PFSK-1 (cell line): Measurements from ENCODE around the gene GPR17.

Experiments
- FOXP2 ChIP-seq: optimal IDR thresholded peaks from 2 replicates; pipeline ENCODE3; 2011; ENCODE audit warnings: borderline replicate concordance, control low read depth, inconsistent platforms; ENCODE audit not compliant: insufficient read depth; ENCODE audit errors: extremely low read length, extremely low read depth
- POLR2AphosphoS5 ChIP-seq: IDR thresholded peaks from 2 replicates; pipeline ENCODE4 v1.6.1; 2012; ENCODE audit warnings: low read depth, mild to moderate bottlenecking, control low read depth, low read length, moderate library complexity
- SIN3A ChIP-seq: IDR thresholded peaks from 2 replicates; pipeline ENCODE4 v1.6.1; 2012; ENCODE audit warnings: mild to moderate bottlenecking, low read length, moderate library complexity, borderline replicate concordance; ENCODE audit not compliant: insufficient read depth
- TAF1 ChIP-seq: IDR thresholded peaks from 2 replicates; pipeline ENCODE4 v1.6.1; 2012; ENCODE audit warnings: low read length, control low read depth, borderline replicate concordance; ENCODE audit not compliant: insufficient read depth
- TF ChIP-seq, protein P1 (sequence below), 2 experiments: IDR thresholded peaks; 2 replicates each; pipeline versions ENCODE4 v1.6.1 to v1.8.0; 2011 to 2012; ENCODE audit warnings: low read depth in 2 of 2, low read length in 2 of 2, control low read depth in 1 of 2, inconsistent platforms in 1 of 2, mild to moderate bottlenecking in 1 of 2, moderate library complexity in 1 of 2; ENCODE audit not compliant: insufficient read depth in 1 of 2

Gene GPR17

GRCh38 chr2:127663566-127664064, 17.7 kb downstream of the GPR17 start:
- TF ChIP-seq SIN3A (no peak), TAF1 (no peak), POLR2AphosphoS5 (no peak), FOXP2 (no peak)
- TF ChIP-seq, protein P1, sequence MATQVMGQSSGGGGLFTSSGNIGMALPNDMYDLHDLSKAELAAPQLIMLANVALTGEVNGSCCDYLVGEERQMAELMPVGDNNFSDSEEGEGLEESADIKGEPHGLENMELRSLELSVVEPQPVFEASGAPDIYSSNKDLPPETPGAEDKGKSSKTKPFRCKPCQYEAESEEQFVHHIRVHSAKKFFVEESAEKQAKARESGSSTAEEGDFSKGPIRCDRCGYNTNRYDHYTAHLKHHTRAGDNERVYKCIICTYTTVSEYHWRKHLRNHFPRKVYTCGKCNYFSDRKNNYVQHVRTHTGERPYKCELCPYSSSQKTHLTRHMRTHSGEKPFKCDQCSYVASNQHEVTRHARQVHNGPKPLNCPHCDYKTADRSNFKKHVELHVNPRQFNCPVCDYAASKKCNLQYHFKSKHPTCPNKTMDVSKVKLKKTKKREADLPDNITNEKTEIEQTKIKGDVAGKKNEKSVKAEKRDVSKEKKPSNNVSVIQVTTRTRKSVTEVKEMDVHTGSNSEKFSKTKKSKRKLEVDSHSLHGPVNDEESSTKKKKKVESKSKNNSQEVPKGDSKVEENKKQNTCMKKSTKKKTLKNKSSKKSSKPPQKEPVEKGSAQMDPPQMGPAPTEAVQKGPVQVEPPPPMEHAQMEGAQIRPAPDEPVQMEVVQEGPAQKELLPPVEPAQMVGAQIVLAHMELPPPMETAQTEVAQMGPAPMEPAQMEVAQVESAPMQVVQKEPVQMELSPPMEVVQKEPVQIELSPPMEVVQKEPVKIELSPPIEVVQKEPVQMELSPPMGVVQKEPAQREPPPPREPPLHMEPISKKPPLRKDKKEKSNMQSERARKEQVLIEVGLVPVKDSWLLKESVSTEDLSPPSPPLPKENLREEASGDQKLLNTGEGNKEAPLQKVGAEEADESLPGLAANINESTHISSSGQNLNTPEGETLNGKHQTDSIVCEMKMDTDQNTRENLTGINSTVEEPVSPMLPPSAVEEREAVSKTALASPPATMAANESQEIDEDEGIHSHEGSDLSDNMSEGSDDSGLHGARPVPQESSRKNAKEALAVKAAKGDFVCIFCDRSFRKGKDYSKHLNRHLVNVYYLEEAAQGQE (IDR thresholded peaks at IDR 0.05; ENCODE audit: insufficient read depth in 1 of 2, low read depth in 2 of 2, low read length in 2 of 2): no peak

- TF ChIP-seq FOXP2 (no peak), TAF1 (no peak), POLR2AphosphoS5 (no peak), SIN3A (no peak)
- TF ChIP-seq, protein P1 (IDR thresholded peaks at IDR 0.05; ENCODE audit: insufficient read depth in 1 of 2, low read depth in 2 of 2, low read length in 2 of 2): no peak
These were observed 18.3 kb downstream of the GPR17 start for GRCh38 chr2:127664065-127664894.

DNA sequence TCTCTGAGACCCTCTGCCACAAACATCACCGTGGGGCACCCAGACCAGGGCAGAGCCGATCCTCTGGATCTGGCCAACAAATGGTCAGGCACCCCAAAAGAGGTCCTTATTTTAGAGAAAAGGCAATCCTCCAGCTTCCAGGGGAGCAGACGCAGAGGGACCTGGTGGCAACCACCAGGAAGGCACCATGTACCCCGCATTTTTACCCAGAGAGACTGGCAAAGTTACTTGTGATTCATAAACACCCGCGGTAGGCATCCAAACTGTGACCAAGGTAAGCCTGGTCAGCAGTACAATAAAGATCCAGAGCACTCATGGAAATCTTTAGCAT, 18.9 kb downstream of the GPR17 start:
- TF ChIP-seq SIN3A: no peak
- no peak for TF ChIP-seq POLR2AphosphoS5
- TF ChIP-seq TAF1: no peak
- TF ChIP-seq, protein P1 (IDR thresholded peaks at IDR 0.05; ENCODE audit: insufficient read depth in 1 of 2, low read depth in 2 of 2, low read length in 2 of 2): no peak

- TF ChIP-seq SIN3A: no peak
- TF ChIP-seq FOXP2: no peak
- no peak for TF ChIP-seq TAF1
- no peak for TF ChIP-seq POLR2AphosphoS5
- TF ChIP-seq, protein P1 (IDR thresholded peaks at IDR 0.05; ENCODE audit: insufficient read depth in 1 of 2, low read depth in 2 of 2, low read length in 2 of 2): no peak
These were observed 19.4 kb downstream of the GPR17 start for GRCh38 chr2:127665267-127665893.
